Smooth muscle cell (in vitro differentiated cells): Measurements from ENCODE around the gene GABRR3. TPM values are rescaled to one million over a fixed set of nuclear protein-coding genes. Genes with fewer than 3 reads are reported as not detected.

ENCODE experiments used
- DNase-seq: peaks from one replicate; lab custom pipeline; 2025; ENCODE audit not compliant: unreplicated experiment; lab: John Stamatoyannopoulos, UW
- H2AFZ ChIP-seq: fragments of 200-600 bp; sonication (generic); 2 replicates; pipeline ENCODE4 v1.6.0; 2016; ENCODE audit warnings: antibody characterized with exemption, low read depth, mild to moderate bottlenecking
- H3F3A ChIP-seq: fragments of 200-600 bp; sonication (generic); 2 replicates; pipeline ENCODE4 v1.6.0; 2017; ENCODE audit warnings: antibody characterized with exemption, low read depth
- H3K27ac ChIP-seq: fragments of 200-600 bp; sonication (generic); 2 replicates; pipeline ENCODE4 v1.5.1; 2016; ENCODE audit warnings: low read depth, mild to moderate bottlenecking
- H3K27me3 ChIP-seq: fragments of 200-600 bp; sonication (generic); 2 replicates; pipeline ENCODE4 v1.6.1; 2016; ENCODE audit warnings: low read depth, mild to moderate bottlenecking
- H3K36me3 ChIP-seq: fragments of 200-600 bp; sonication (generic); 2 replicates; pipeline ENCODE4 v1.5.1; 2016; ENCODE audit warnings: low read depth
- H3K4me1 ChIP-seq: fragments of 200-600 bp; sonication (generic); 2 replicates; pipeline ENCODE4 v1.5.1; 2016; ENCODE audit warnings: low read depth
- H3K4me2 ChIP-seq: fragments of 200-600 bp; sonication (generic); 2 replicates; pipeline ENCODE4 v1.6.0; 2016; ENCODE audit warnings: mild to moderate bottlenecking
- H3K4me3 ChIP-seq: fragments of 200-600 bp; sonication (generic); 2 replicates; pipeline ENCODE4 v1.5.1; 2016; ENCODE audit warnings: mild to moderate bottlenecking
- H3K79me2 ChIP-seq: fragments of 200-600 bp; sonication (generic); 2 replicates; pipeline ENCODE4 v1.6.0; 2016; ENCODE audit warnings: low read depth, mild to moderate bottlenecking
- H3K9ac ChIP-seq: fragments of 200-600 bp; sonication (generic); 2 replicates; pipeline ENCODE4 v1.6.0; 2016; ENCODE audit warnings: low read depth
- H3K9me3 ChIP-seq: fragments of 200-600 bp; sonication (generic); replicated peaks from 2 replicates; pipeline ENCODE4 v1.5.1; 2016; ENCODE audit warnings: low read depth
- H4K20me1 ChIP-seq: fragments of 200-600 bp; sonication (generic); 2 replicates; pipeline ENCODE4 v1.6.0; 2016; ENCODE audit warnings: low read depth
- CTCF ChIP-seq: fragments of 200-600 bp; sonication (generic); IDR thresholded peaks from 2 replicates; pipeline ENCODE4 v1.5.1; 2017; ENCODE audit warnings: borderline replicate concordance, mild to moderate bottlenecking, antibody characterized with exemption; ENCODE audit not compliant: insufficient read depth, poor library complexity, severe bottlenecking
- WGBS: methylation state at CpG from one replicate; pipeline ENCODE4 v1.1.7; 2016; ENCODE audit warnings: low lambda C conversion rate; 5-methylcytosine and 5-hydroxymethylcytosine counted together
- polyA plus RNA-seq: library from polyadenylated mRNA; unstranded; fragments of >200 nt; fragmentation: Nextera tagmentation; extraction: Ambion mirVana; gene quantifications from 2 replicates; pipeline ENCODE4 v1.2.1, GENCODE V29; 2016
- total RNA-seq: library from RNA; depleted of rRNA; stranded (reverse); fragments of >200 nt; gene quantifications from 2 replicates; pipeline ENCODE4 v1.2.3, GENCODE V29; 2014

Gene GABRR3
- total and polyA plus RNA-seq, 2 experiments from 2014 or later: not detected

- Histone ChIP-seq H3F3A (no peaks in the 10 kb centered on the region), H3K27ac (no peak overlapping the region), H3K9me3 (no peaks in the 10 kb centered on the region), H3K36me3 (no peaks in the 10 kb centered on the region), H4K20me1 (no peaks in the 10 kb centered on the region), H2AFZ (no peak overlapping the region), H3K4me1 (no peaks in the 10 kb centered on the region), H3K4me3 (no peak overlapping the region), H3K27me3 (peaks cover 3% of the 10 kb centered on the region), H3K79me2 (no peaks in the 10 kb centered on the region), H3K9ac (no peak overlapping the region), H3K4me2 (no peak overlapping the region)
- DNase-seq: no peak
- TF ChIP-seq CTCF: no peak
- WGBS: 70% methylated on average over 2 of the region's 2 CpGs
Measured at GRCh38 chr3:97983933-97984491, 51.1 kb downstream of the GABRR3 start.

- no peaks in the 10 kb centered on the region for H4K20me1 ChIP-seq
- no peaks in the 10 kb centered on the region for H3F3A ChIP-seq
- no peak overlapping the region for H3K9ac ChIP-seq
- H3K4me3 ChIP-seq: no peak overlapping the region
- TF ChIP-seq CTCF: no peak
- no peak overlapping the region for H3K27ac ChIP-seq
- H3K79me2 ChIP-seq: no peaks in the 10 kb centered on the region
- 76% methylated on average over 3 of the region's 3 CpGs for WGBS
- no peak overlapping the region for H2AFZ ChIP-seq
- no peak for DNase-seq
- H3K36me3 ChIP-seq: no peaks in the 10 kb centered on the region
- peaks cover 3% of the 10 kb centered on the region for H3K27me3 ChIP-seq
- H3K4me2 ChIP-seq: no peak overlapping the region
- no peaks in the 10 kb centered on the region for H3K9me3 ChIP-seq
- H3K4me1 ChIP-seq: no peaks in the 10 kb centered on the region
Measured at GRCh38 chr3:97981886-97982285, 53.2 kb downstream of the GABRR3 start.

GRCh38 chr3:97979610-97980009 is 55.5 kb downstream of the GABRR3 start:
- no peaks in the 10 kb centered on the region for H3K27me3 ChIP-seq
- no peak overlapping the region for H3K27ac ChIP-seq
- 87% methylated on average over 3 of the region's 3 CpGs for WGBS
- no peaks in the 10 kb centered on the region for H3K9me3 ChIP-seq
- no peaks in the 10 kb centered on the region for H3F3A ChIP-seq
- no peaks in the 10 kb centered on the region for H3K36me3 ChIP-seq
- DNase-seq: no peak
- no peak overlapping the region for H2AFZ ChIP-seq
- H3K4me1 ChIP-seq: no peaks in the 10 kb centered on the region
- H3K79me2 ChIP-seq: no peaks in the 10 kb centered on the region
- no peak overlapping the region for H3K4me3 ChIP-seq
- no peak overlapping the region for H3K9ac ChIP-seq
- TF ChIP-seq CTCF: no peak
- H4K20me1 ChIP-seq: no peaks in the 10 kb centered on the region
- H3K4me2 ChIP-seq: no peak overlapping the region

GRCh38 chr3:97975466-97975865 is 59.6 kb downstream of the GABRR3 start:
- 89% methylated on average over 1 of the region's 1 CpG for WGBS
- H3K27me3 ChIP-seq: no peaks in the 10 kb centered on the region
- TF ChIP-seq CTCF: peak; percentile 11
- no peak for DNase-seq
- no peaks in the 10 kb centered on the region for H3K9me3 ChIP-seq
- no peak overlapping the region for H3K4me3 ChIP-seq
- no peak overlapping the region for H3K27ac ChIP-seq
- no peaks in the 10 kb centered on the region for H4K20me1 ChIP-seq
- peaks cover 5% of the 10 kb centered on the region for H3K4me1 ChIP-seq
- no peak overlapping the region for H2AFZ ChIP-seq
- no peak overlapping the region for H3K4me2 ChIP-seq
- H3K36me3 ChIP-seq: no peaks in the 10 kb centered on the region
- H3K9ac ChIP-seq: no peak overlapping the region
- no peaks in the 10 kb centered on the region for H3F3A ChIP-seq
- H3K79me2 ChIP-seq: peaks cover 5% of the 10 kb centered on the region
